GM12878 (cell line): Measurements from ENCODE around the gene ISG20. TPM values are rescaled to one million over a fixed set of nuclear protein-coding genes. Genes with fewer than 3 reads are reported as not detected.

Source experiments
- ATAC-seq: fragments of 200-7000 bp; cut with Tn5 transposase; 3 replicates; pipeline ENCODE4 v1.9.1; 2020; ENCODE audit warnings: mild to moderate bottlenecking, moderate library complexity
- BruUV-seq: library from RNA; stranded (reverse); fragments of 400-500 nt; replicated peaks from 2 replicates; lab custom pipeline; 2021; lab: Mats Ljungman, UMichigan
- CTCF ChIA-PET: fragments of 300-600 bp; sonication (Branson Sonifier 250); formaldehyde crosslinking; extraction: SDS; loops from one replicate; lab custom pipeline; 2021; ENCODE audit warnings: inconsistent platforms; lab: Yijun Ruan, JAX
- POLR2A ChIA-PET: fragments of 350-600 bp; formaldehyde crosslinking; extraction: SDS; loops from one replicate; lab custom pipeline; 2021; ENCODE audit warnings: inconsistent platforms; lab: Charles Lee
- RAD21 ChIA-PET: fragments of 300-600 bp; sonication (Branson Sonifier 250); formaldehyde crosslinking; loops from one replicate; lab custom pipeline; 2023; ENCODE audit warnings: antibody characterized with exemption; ENCODE audit not compliant: unreplicated experiment; lab: Charles Lee
- SMC1A ChIA-PET: fragments of 300-600 bp; sonication (Branson Sonifier 250); formaldehyde crosslinking; loops from one replicate; lab custom pipeline; 2023; ENCODE audit not compliant: unreplicated experiment, uncharacterized antibody; lab: Charles Lee
- DNase-seq: peaks from one replicate; pipeline ENCODE4 v3.0.0-alpha.2; 2011; ENCODE audit warnings: low read depth, low spot score
- FAIRE-seq: peaks from 3 replicates; lab custom pipeline; 2011; peaks lifted over from hg19 to GRCh38; lab: Jason Lieb, UNC
- H2AFZ ChIP-seq: 2 replicates; pipeline ENCODE4 v1.6.0; 2011; ENCODE audit warnings: low read depth, low read length, control low read depth; ENCODE audit not compliant: control insufficient read depth
- H3K27ac ChIP-seq: 2 replicates; pipeline ENCODE4 v1.5.1; 2011; ENCODE audit warnings: control low read depth; ENCODE audit not compliant: control insufficient read depth, insufficient read depth
- H3K27me3 ChIP-seq, 2 experiments: replicated peaks in 1 of 2; 2 replicates each; pipeline versions ENCODE4 v1.6.0 to v1.6.1; 2011; ENCODE audit warnings: low read length in 1 of 2; ENCODE audit not compliant: control insufficient read depth in 2 of 2, insufficient read depth in 2 of 2
- H3K36me3 ChIP-seq, 2 experiments: 2 replicates each; pipeline ENCODE4 v1.5.1; 2011; ENCODE audit warnings: low read length in 1 of 2; ENCODE audit not compliant: control insufficient read depth in 2 of 2, insufficient read depth in 2 of 2
- H3K4me1 ChIP-seq: 2 replicates; pipeline ENCODE4 v1.6.1; 2011; ENCODE audit warnings: mild to moderate bottlenecking, low read length, moderate library complexity, mixed read lengths; ENCODE audit not compliant: control insufficient read depth, insufficient read depth
- H3K4me2 ChIP-seq: 2 replicates; pipeline ENCODE4 v1.6.0; 2011; ENCODE audit warnings: control low read depth; ENCODE audit not compliant: control insufficient read depth, insufficient read depth
- H3K4me3 ChIP-seq: fragments of 200-600 bp; sonication (generic); 2 replicates; pipeline ENCODE4 v1.5.1; 2016
- H3K79me2 ChIP-seq: 2 replicates; pipeline ENCODE4 v1.6.0; 2011; ENCODE audit warnings: low read length; ENCODE audit not compliant: control insufficient read depth, insufficient read depth
- H3K9ac ChIP-seq: 2 replicates; pipeline ENCODE4 v1.8.0; 2011; ENCODE audit warnings: low read length, control low read depth, mixed read lengths; ENCODE audit not compliant: control insufficient read depth, insufficient read depth
- H3K9me3 ChIP-seq: replicated peaks from 3 replicates; pipeline ENCODE4 v1.5.1; 2011; ENCODE audit warnings: mild to moderate bottlenecking, low read length; ENCODE audit not compliant: control insufficient read depth, insufficient read depth
- H4K20me1 ChIP-seq: 2 replicates; pipeline ENCODE4 v1.6.0; 2011; ENCODE audit not compliant: control insufficient read depth, insufficient read depth
- CEBPB ChIP-seq, 2 experiments: fragments of 150-350 bp in 1 of 2; IDR thresholded peaks; 2 replicates each; pipeline ENCODE4 v1.6.1; 2012 to 2014; ENCODE audit warnings: low read depth in 2 of 2, low read length in 2 of 2, borderline replicate concordance in 1 of 2, inconsistent platforms in 1 of 2
- GATAD2B ChIP-seq: fragments of 450-650 bp; conservative IDR thresholded peaks from 2 replicates; pipeline ENCODE4 v1.6.1; 2017; ENCODE audit warnings: low read depth, mild to moderate bottlenecking, moderate library complexity
- MLLT1 ChIP-seq: fragments of 450-650 bp; IDR thresholded peaks from 2 replicates; pipeline ENCODE4 v1.6.1; 2016; ENCODE audit warnings: mild to moderate bottlenecking
- MYC ChIP-seq: IDR thresholded peaks from 2 replicates; pipeline ENCODE4 v1.6.1; 2011; ENCODE audit warnings: mild to moderate bottlenecking, low read length, moderate library complexity, inconsistent platforms; ENCODE audit not compliant: insufficient read depth, insufficient replicate concordance, insufficient read length, severe bottlenecking
- NBN ChIP-seq: fragments of 450-650 bp; IDR thresholded peaks from 2 replicates; pipeline ENCODE4 v1.6.1; 2016
- NFIC ChIP-seq: IDR thresholded peaks from 2 replicates; pipeline ENCODE4 v1.6.1; 2012; ENCODE audit warnings: low read depth, mild to moderate bottlenecking, inconsistent platforms, low read length, moderate library complexity
- PAX5 ChIP-seq: IDR thresholded peaks from 2 replicates; pipeline ENCODE4 v1.6.1; 2011; ENCODE audit warnings: low read depth, low read length, borderline replicate concordance
- RB1 ChIP-seq: fragments of 450-650 bp; formaldehyde crosslinking; IDR thresholded peaks from 2 replicates; pipeline ENCODE4 v1.6.1; 2017; ENCODE audit warnings: mild to moderate bottlenecking, borderline replicate concordance
- RELA ChIP-seq: fragments of 450-650 bp; IDR thresholded peaks from 2 replicates; pipeline ENCODE4 v1.8.0; 2014; ENCODE audit warnings: borderline replicate concordance; ENCODE audit not compliant: partially characterized antibody
- SMC3 ChIP-seq: IDR thresholded peaks from 2 replicates; pipeline ENCODE4 v1.6.1; 2011; ENCODE audit warnings: low read length, improper control_type of control experiment, borderline replicate concordance
- SREBF2 ChIP-seq: IDR thresholded peaks from 2 replicates; pipeline ENCODE4 v1.6.1; 2012; ENCODE audit warnings: mild to moderate bottlenecking, low read length
- WGBS: methylation state at CpG from one replicate; pipeline ENCODE4 v1.1.6; 2016; ENCODE audit warnings: low lambda C conversion rate; ENCODE audit not compliant: insufficient replicate concordance, insufficient coverage; ENCODE audit errors: missing lambda C conversion rate; 5-methylcytosine and 5-hydroxymethylcytosine counted together
- in situ Hi-C: fragments of 300-500 bp; cut with MboI; formaldehyde crosslinking; loops from 9 replicates; pipeline ENCODE4 v1.14.3; 2018; ENCODE audit warnings: mixed read lengths
- intact Hi-C: fragments of 100-400 bp; cut with micrococcal nuclease; formaldehyde crosslinking; loops from one replicate; pipeline ENCODE4 v1.14.2; 2022; ENCODE audit not compliant: unreplicated experiment
- polyA plus RNA-seq, 11 experiments: library from polyadenylated mRNA; depleted of rRNA in 4 of 11; unstranded in 6 of 11; stranded (reverse) in 5 of 11; fragments of >200 nt; fragmentation: Nextera tagmentation in 4 of 11; fragmentation: Illumina TruSeq in 1 of 11; extraction: Ambion mirVana in 4 of 11; extraction: Trizol in 1 of 11; gene quantifications; 1 replicate in 1 of 11; 2 replicates in 10 of 11; pipeline versions ENCODE4 v1.2.1 to v1.2.3, GENCODE V29; 2011 to 2016; ENCODE audit warnings: inconsistent platforms in 2 of 11, missing spikeins in 2 of 11, low read depth in 1 of 11
- total RNA-seq, 4 experiments: library from RNA; depleted of rRNA in 3 of 4; stranded (reverse); fragments of >200 nt in 3 of 4; fragmentation: Illumina TruSeq in 1 of 4; extraction: Trizol in 1 of 4; gene quantifications; 2 replicates each; pipeline versions ENCODE4 v1.2.1 to v1.2.3, GENCODE V29; 2013 to 2021

Gene ISG20
- total and polyA plus RNA-seq, 10 of the 15 experiments (the other 5 are each of a cell fraction or from before 2014, with no cell fraction given), result 23.4 to 210 (median 85.9) TPM

GRCh38 chr15:88617790-88618189 is 21.0 kb upstream of the ISG20 start:
- SMC1A ChIA-PET, result interaction anchor here (0.6 kb wide), 1 partner anchor 156 kb away, joined by 3 read pairs; no protein-coding TSS in a partner anchor
- DNase-seq (no peak), FAIRE-seq (no peak), ATAC-seq (no peak)
- H3K9me3 ChIP-seq, result no peaks in the 10 kb centered on the region
- CTCF ChIA-PET, result interaction anchor here (1.0 to 3.5 kb wide), 2 partner anchors 21 to 147 kb away, joined by 6 to 14 read pairs; partner anchors contain the start of gene ISG20
- TF ChIP-seq CEBPB (IDR thresholded peaks at IDR 0.05; ENCODE audit: borderline replicate concordance in 1 of 2, low read depth in 2 of 2, low read length in 2 of 2) (no peak), SREBF2 (no peak), NBN (no peak), RELA (no peak), MYC (no peak), SMC3 (no peak), GATAD2B (no peak), PAX5 (no peak), NFIC (no peak), RB1 (no peak), MLLT1 (no peak)
- no peak overlapping the region for H3K9ac ChIP-seq
- no TSS peak for BruUV-seq
- WGBS, result 33% methylated on average over 1 of the region's 1 CpG
- in situ Hi-C loops (no loop called here), intact Hi-C loops (no loop called here)
- RAD21 ChIA-PET, result no interaction called here
- H3K27ac ChIP-seq, result no peak overlapping the region
- H3K36me3 ChIP-seq, result no peaks in the 10 kb centered on the region
- H3K4me3 ChIP-seq, result no peak overlapping the region
- H2AFZ ChIP-seq, result no peak overlapping the region
- no peaks in the 10 kb centered on the region for H3K27me3 ChIP-seq
- POLR2A ChIA-PET, result no interaction called here
- H3K4me2 ChIP-seq, result no peak overlapping the region
- H3K79me2 ChIP-seq, result peaks cover 17% of the 10 kb centered on the region
- H4K20me1 ChIP-seq, result no peaks in the 10 kb centered on the region; the same call in 1 of the 2 replicates
- peaks cover 30% of the 10 kb centered on the region for H3K4me1 ChIP-seq
